ENCODE data around the gene BCKDHB.

Gene BCKDHB

GRCh38 chr6:80380566-80380965 lies 274.1 kb downstream of the BCKDHB start:
- no peak for DNase-seq (ENCODE audit: low read depth, low spot score)

GRCh38 chr6:80382811-80383210 lies 276.3 kb downstream of the BCKDHB start:
- DNase-seq (ENCODE audit: low read depth, low spot score) = peak; percentile 15

- DNase-seq (ENCODE audit: low read depth, low spot score) = no peak
These were observed 282.0 kb downstream of the BCKDHB start for GRCh38 chr6:80388507-80388906.
